Activated CD8-positive, alpha-beta T cell treated with anti-CD3 and anti-CD28 coated beads for 36 hours (primary cell): ENCODE results near the gene CHST13. TPM values are rescaled to one million over a fixed set of nuclear protein-coding genes. Genes with fewer than 3 reads are reported as not detected.

ENCODE experiments used
- ATAC-seq: fragments of 200-7000 bp; cut with Tn5 transposase; one replicate; pipeline ENCODE4 v1.10.0; 2021; ENCODE audit warnings: mild to moderate bottlenecking, moderate library complexity
- CTCF ChIA-PET: fragments of 350-600 bp; sonication (Branson Sonifier 250); formaldehyde crosslinking; loops from one replicate; lab custom pipeline; 2021; ENCODE audit warnings: antibody characterized with exemption; lab: Charles Lee
- POLR2A ChIA-PET: fragments of 350-600 bp; sonication (Branson Sonifier 250); formaldehyde crosslinking; loops from one replicate; lab custom pipeline; 2021; ENCODE audit warnings: antibody characterized with exemption; lab: Charles Lee
- DNase-seq: peaks from one replicate; pipeline ENCODE4 v3.0.0-alpha.2; 2020
- H3K27ac Mint-ChIP-seq: one replicate; pipeline ENCODE4 v1.8.0; 2021; ENCODE audit warnings: mild to moderate bottlenecking, mixed read lengths
- H3K27me3 Mint-ChIP-seq: one replicate; pipeline ENCODE4 v1.8.0; 2021; ENCODE audit warnings: mixed read lengths
- H3K36me3 Mint-ChIP-seq: one replicate; pipeline ENCODE4 v1.8.0; 2021; ENCODE audit warnings: low read depth, mixed read lengths
- H3K4me1 Mint-ChIP-seq: one replicate; pipeline ENCODE4 v1.8.0; 2021; ENCODE audit warnings: low read depth, mixed read lengths
- H3K4me3 Mint-ChIP-seq: one replicate; pipeline ENCODE4 v1.8.0; 2021; ENCODE audit warnings: mild to moderate bottlenecking, moderate library complexity, mixed read lengths
- H3K9me3 Mint-ChIP-seq: one replicate; pipeline ENCODE4 v1.8.0; 2021; ENCODE audit warnings: mixed read lengths
- intact Hi-C: fragments of 100-400 bp; cut with micrococcal nuclease; formaldehyde crosslinking; loops from one replicate; pipeline ENCODE4 v1.10.0; 2022
- total RNA-seq, 2 experiments: library from RNA; stranded (reverse); gene quantifications; one replicate each; pipeline ENCODE4 v1.2.3, GENCODE V29; 2021
- TF ChIP-seq, protein P1 (sequence below): fragments of 200-600 bp; IDR thresholded peaks from one replicate; pipeline ENCODE4 v1.8.0; 2022; ENCODE audit warnings: antibody characterized with exemption, mild to moderate bottlenecking

Gene CHST13
- total RNA-seq, 2 experiments from 2014 or later: not detected

DNA sequence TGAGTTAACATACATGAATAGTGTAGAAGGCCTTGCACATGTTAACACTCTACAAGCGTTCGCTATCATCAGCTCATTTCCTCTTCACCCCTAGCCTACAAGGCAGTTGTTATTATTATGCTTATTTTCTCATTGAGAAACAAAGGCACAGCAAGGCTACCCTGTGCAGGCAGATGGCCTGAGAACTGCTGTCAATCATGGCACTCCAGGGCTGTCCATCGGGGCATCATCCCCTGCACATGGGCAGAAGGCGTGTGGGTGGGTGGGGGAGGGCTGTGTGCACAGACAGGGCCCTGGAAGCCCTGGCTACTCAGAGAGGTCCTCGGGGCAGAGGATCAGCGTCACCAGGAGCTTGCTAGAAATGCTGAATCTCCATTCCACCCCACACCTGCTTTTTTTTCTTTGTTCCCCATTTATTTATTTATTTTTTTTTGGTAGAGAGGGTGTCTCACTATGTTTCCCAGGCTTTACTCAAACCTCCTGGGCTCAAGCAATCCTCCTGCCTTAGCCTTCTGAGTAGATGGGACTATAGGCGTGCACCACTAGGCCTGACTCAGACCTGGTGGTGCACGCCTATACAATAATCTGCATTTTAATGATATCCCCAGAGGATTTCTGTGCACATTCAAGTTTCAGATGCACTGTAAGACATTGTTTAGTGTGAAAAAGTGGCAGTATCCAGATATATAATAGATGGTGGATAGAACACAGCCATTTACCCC is 38.6 kb upstream of the CHST13 start:
- intact Hi-C loops: no loop called here
- no peaks in the 10 kb centered on the region for H3K9me3 Mint-ChIP-seq
- ATAC-seq (no peak), DNase-seq (no peak)
- no peak overlapping the region for H3K27ac Mint-ChIP-seq
- H3K4me1 Mint-ChIP-seq: peaks cover 11% of the 10 kb centered on the region
- no peaks in the 10 kb centered on the region for H3K27me3 Mint-ChIP-seq
- no peaks in the 10 kb centered on the region for H3K36me3 Mint-ChIP-seq
- ChIA-PET CTCF (no interaction called here), POLR2A (interaction anchor here (0.7 kb wide), 1 partner anchor 9 kb away, joined by 4 read pairs; no protein-coding TSS in a partner anchor)
- TF ChIP-seq, protein P1, sequence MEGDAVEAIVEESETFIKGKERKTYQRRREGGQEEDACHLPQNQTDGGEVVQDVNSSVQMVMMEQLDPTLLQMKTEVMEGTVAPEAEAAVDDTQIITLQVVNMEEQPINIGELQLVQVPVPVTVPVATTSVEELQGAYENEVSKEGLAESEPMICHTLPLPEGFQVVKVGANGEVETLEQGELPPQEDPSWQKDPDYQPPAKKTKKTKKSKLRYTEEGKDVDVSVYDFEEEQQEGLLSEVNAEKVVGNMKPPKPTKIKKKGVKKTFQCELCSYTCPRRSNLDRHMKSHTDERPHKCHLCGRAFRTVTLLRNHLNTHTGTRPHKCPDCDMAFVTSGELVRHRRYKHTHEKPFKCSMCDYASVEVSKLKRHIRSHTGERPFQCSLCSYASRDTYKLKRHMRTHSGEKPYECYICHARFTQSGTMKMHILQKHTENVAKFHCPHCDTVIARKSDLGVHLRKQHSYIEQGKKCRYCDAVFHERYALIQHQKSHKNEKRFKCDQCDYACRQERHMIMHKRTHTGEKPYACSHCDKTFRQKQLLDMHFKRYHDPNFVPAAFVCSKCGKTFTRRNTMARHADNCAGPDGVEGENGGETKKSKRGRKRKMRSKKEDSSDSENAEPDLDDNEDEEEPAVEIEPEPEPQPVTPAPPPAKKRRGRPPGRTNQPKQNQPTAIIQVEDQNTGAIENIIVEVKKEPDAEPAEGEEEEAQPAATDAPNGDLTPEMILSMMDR: no peak
- H3K4me3 Mint-ChIP-seq: no peak overlapping the region

DNA sequence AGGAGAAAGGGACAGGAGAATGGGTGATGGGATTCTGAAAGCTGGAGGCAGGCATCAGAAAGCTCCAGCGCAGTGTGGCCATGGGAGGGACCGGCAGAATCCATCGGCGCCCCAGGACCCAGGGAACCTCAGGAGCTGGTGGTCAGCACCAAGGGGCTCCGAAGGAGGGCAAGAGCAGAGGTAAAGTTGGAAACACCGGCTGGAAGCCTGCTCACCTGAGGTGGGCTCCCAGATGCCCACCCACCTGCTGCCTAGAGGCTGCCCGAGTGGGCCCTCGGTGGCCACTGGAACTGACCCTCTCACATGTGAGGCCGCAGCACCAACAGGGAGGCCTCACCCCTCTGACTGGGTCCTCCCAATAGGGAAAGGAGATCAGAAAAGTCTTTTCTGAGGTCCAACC is 38.0 kb upstream of the CHST13 start:
- POLR2A ChIA-PET: no interaction called here

DNA sequence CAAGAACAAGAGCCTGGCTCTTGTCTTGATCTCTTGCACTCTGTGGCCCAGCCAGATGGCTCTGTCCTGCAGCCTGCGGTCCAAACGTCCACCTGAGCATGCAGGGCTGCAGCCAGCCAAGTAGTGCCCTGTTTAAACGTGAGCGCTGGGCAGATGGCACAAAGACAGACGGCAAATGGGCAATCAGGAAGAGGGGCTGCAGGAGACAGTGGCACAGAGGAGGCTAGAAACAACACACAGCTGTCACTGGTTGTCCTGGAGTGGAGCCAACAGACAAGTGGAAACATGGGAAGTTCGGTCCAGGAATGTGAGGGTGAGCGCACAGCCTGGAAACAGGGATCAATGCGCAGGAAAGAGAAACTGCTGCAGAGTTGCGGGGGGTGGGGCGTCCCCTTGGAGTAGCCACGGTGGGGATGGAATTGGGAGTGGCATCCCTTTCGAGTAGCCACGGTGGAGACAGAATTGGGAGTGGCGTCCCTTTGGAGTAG is 37.6 kb upstream of the CHST13 start:
- peak overlapping the region; percentile 27 for H3K27ac Mint-ChIP-seq
- ATAC-seq: no peak
- H3K4me1 Mint-ChIP-seq: peaks cover 11% of the 10 kb centered on the region
- no peaks in the 10 kb centered on the region for H3K27me3 Mint-ChIP-seq
- H3K9me3 Mint-ChIP-seq: no peaks in the 10 kb centered on the region
- POLR2A ChIA-PET: no interaction called here
- TF ChIP-seq, protein P1: no peak
- no peaks in the 10 kb centered on the region for H3K36me3 Mint-ChIP-seq
- intact Hi-C loops: no loop called here
- CTCF ChIA-PET: no interaction called here
- DNase-seq: no peak
- no peak overlapping the region for H3K4me3 Mint-ChIP-seq

More for the DNA sequence above, 38.0 kb upstream of the CHST13 start:
- TF ChIP-seq, protein P1: no peak
- intact Hi-C loops: no loop called here
- no peak for DNase-seq
- Mint-ChIP-seq H3K4me3 (no peak overlapping the region), H3K36me3 (no peaks in the 10 kb centered on the region), H3K27me3 (no peaks in the 10 kb centered on the region), H3K9me3 (no peaks in the 10 kb centered on the region), H3K4me1 (peaks cover 11% of the 10 kb centered on the region), H3K27ac (no peak overlapping the region)
- no peak for ATAC-seq
- CTCF ChIA-PET: no interaction called here

DNA sequence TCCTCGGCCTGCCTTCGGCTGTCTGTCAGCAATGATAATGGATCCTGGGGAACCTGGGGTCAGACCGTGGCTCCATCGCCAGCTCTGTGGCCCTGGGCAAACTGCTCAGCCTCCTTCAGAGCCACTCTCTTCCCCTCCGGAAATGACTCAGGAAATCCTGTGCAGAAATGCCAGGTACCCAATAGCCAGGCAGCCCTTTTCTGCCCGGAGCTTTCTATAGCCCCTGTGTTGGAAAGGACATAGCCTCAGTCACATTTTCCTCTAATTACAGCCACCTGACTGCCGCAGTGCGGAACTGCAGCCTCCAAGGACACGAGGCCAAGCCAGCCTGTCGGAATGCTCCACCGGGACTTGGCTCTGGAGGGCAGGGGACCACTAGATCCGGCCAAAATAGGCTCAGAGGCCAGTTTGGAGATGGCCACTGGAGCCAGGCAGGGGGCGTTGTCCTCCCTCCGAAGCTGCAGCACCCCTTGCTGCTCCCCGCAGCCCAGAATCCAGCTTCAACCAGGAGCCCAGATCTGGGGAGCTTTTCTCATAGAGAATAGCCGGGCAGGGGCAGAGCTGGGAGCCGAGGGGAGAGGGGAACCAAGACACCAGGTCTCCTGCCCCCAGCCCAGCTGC is 36.7 kb upstream of the CHST13 start:
- ATAC-seq (peak; percentile 94), DNase-seq (peak; percentile 39)
- TF ChIP-seq, protein P1: no peak
- ChIA-PET CTCF (no interaction called here), POLR2A (no interaction called here)
- H3K9me3 Mint-ChIP-seq: no peaks in the 10 kb centered on the region
- H3K27ac Mint-ChIP-seq: peak overlapping the region; percentile 85
- no peak overlapping the region for H3K4me3 Mint-ChIP-seq
- intact Hi-C loops: no loop called here
- no peaks in the 10 kb centered on the region for H3K36me3 Mint-ChIP-seq
- H3K27me3 Mint-ChIP-seq: no peaks in the 10 kb centered on the region
- peaks cover 11% of the 10 kb centered on the region for H3K4me1 Mint-ChIP-seq

DNA sequence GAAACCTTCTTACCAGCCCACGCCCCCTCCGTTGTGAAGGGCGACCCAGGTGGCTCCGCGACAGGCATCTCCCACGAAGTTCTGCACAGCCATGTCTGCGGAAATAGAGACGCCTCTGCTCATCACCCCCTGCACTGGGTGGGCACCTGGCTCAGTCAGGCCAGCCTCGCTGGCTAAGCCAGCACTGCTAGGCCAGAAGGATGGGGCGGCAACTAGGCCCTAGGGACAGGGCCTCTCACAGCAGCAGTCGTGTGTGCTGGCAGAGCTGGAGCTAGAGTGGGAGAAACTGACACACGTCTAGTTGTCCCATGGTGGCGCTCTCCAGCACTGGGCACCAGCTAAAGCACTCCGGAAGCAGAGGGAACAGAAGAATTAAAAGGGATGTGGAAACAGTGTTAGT is 35.8 kb upstream of the CHST13 start:
- ATAC-seq: no peak
- TF ChIP-seq, protein P1: no peak
- Mint-ChIP-seq H3K27ac (no peak overlapping the region), H3K4me1 (peaks cover 11% of the 10 kb centered on the region), H3K27me3 (no peaks in the 10 kb centered on the region), H3K36me3 (no peaks in the 10 kb centered on the region), H3K9me3 (no peaks in the 10 kb centered on the region), H3K4me3 (no peak overlapping the region)
- ChIA-PET POLR2A (no interaction called here), CTCF (no interaction called here)
- DNase-seq: no peak
- intact Hi-C loops: no loop called here
